ENCODE data around the gene CLDND2. TPM values are rescaled to one million over a fixed set of nuclear protein-coding genes. Genes with fewer than 3 reads are reported as not detected.

CLDND2 gene
- total RNA-seq, 1 experiment from 2014 or later: 0.95 TPM

DNA sequence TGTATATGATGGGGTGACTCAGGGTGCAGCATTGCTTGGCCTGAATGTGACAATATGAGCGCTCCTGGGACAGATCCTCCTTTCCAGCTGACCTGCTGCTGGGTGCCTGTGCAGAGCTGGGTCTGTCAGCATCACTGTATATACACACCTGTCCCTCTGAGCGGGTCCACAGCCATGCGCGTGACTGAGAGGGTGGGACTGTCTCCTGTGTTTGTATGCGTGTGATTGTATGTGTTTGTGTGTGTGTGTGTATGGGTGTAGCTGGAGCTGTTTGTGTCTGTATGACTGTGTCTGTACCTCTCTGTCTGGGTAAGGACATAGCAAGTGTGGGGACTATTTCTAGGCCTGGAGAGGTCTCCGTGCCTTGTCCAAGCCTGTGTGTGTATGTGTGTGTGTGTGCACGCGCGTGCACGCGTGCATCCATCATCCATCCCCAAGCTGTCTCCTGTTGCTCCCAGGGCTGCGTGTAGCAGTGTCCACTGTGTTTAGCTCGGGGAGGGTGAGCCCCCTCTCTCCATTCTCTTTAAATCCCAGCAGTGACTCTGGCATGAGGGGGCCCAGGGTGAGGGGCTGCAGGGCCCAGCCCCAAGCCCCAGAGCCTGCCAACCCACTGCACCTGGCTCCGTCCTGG lies 49.0 kb downstream of the CLDND2 start:
- ChIA-PET CTCF (no interaction called here), POLR2A (no interaction called here)
- Histone ChIP-seq H3K27ac (ENCODE audit: low read length) (no peak overlapping the region), H3K36me3 (ENCODE audit: control insufficient read depth, insufficient read depth, low read length) (no peaks in the 10 kb centered on the region), H3K27me3 (ENCODE audit: control insufficient read depth, insufficient read depth, low read length) (no peaks in the 10 kb centered on the region), H3K4me3 (ENCODE audit: low read depth in 2 of 2, low read length in 2 of 2) (no peak overlapping the region), H3K9me3 (ENCODE audit: control insufficient read depth, insufficient read depth, low read depth, low read length) (no peaks in the 10 kb centered on the region), H3K4me1 (ENCODE audit: control insufficient read depth, insufficient read depth, low read length) (no peaks in the 10 kb centered on the region)
- ATAC-seq: no peak
- BruUV-seq (replicated peaks): no TSS peak
- DNase-seq (ENCODE audit: low read depth, low spot score): no peak
- intact Hi-C loops (cut with micrococcal nuclease; ENCODE audit: unreplicated experiment) (no loop called here), in situ Hi-C loops (cut with HindIII; ENCODE audit: low pct_unique_long_range_greater_than_20kb, low sequenced_read_pairs) (no loop called here)
- TF ChIP-seq, protein P1, sequence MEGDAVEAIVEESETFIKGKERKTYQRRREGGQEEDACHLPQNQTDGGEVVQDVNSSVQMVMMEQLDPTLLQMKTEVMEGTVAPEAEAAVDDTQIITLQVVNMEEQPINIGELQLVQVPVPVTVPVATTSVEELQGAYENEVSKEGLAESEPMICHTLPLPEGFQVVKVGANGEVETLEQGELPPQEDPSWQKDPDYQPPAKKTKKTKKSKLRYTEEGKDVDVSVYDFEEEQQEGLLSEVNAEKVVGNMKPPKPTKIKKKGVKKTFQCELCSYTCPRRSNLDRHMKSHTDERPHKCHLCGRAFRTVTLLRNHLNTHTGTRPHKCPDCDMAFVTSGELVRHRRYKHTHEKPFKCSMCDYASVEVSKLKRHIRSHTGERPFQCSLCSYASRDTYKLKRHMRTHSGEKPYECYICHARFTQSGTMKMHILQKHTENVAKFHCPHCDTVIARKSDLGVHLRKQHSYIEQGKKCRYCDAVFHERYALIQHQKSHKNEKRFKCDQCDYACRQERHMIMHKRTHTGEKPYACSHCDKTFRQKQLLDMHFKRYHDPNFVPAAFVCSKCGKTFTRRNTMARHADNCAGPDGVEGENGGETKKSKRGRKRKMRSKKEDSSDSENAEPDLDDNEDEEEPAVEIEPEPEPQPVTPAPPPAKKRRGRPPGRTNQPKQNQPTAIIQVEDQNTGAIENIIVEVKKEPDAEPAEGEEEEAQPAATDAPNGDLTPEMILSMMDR (IDR thresholded peaks at IDR 0.05): no peak
- TF ChIP-seq TCF7L2 (IDR thresholded peaks at IDR 0.05; ENCODE audit: low read depth, low read length) (no peak), SIN3A (IDR thresholded peaks at IDR 0.05; ENCODE audit: borderline replicate concordance, insufficient read depth, low read depth, low read length) (no peak)

- no peak overlapping the region for H3K27ac ChIP-seq (ENCODE audit: low read length)
- in situ Hi-C loops (cut with HindIII; ENCODE audit: low pct_unique_long_range_greater_than_20kb, low sequenced_read_pairs): no loop called here
- no peaks in the 10 kb centered on the region for H3K4me1 ChIP-seq (ENCODE audit: control insufficient read depth, insufficient read depth, low read length)
- no peak for DNase-seq (ENCODE audit: low read depth, low spot score)
- ChIA-PET CTCF (no interaction called here), POLR2A (no interaction called here)
- TF ChIP-seq POLR2AphosphoS5 (IDR thresholded peaks at IDR 0.05; ENCODE audit: low read depth, low read length) (no peak), TCF7L2 (IDR thresholded peaks at IDR 0.05; ENCODE audit: low read depth, low read length) (no peak), SIN3A (IDR thresholded peaks at IDR 0.05; ENCODE audit: borderline replicate concordance, insufficient read depth, low read depth, low read length) (no peak)
- TF ChIP-seq, protein P1 (IDR thresholded peaks at IDR 0.05): no peak
- TF ChIP-seq, protein P2, sequence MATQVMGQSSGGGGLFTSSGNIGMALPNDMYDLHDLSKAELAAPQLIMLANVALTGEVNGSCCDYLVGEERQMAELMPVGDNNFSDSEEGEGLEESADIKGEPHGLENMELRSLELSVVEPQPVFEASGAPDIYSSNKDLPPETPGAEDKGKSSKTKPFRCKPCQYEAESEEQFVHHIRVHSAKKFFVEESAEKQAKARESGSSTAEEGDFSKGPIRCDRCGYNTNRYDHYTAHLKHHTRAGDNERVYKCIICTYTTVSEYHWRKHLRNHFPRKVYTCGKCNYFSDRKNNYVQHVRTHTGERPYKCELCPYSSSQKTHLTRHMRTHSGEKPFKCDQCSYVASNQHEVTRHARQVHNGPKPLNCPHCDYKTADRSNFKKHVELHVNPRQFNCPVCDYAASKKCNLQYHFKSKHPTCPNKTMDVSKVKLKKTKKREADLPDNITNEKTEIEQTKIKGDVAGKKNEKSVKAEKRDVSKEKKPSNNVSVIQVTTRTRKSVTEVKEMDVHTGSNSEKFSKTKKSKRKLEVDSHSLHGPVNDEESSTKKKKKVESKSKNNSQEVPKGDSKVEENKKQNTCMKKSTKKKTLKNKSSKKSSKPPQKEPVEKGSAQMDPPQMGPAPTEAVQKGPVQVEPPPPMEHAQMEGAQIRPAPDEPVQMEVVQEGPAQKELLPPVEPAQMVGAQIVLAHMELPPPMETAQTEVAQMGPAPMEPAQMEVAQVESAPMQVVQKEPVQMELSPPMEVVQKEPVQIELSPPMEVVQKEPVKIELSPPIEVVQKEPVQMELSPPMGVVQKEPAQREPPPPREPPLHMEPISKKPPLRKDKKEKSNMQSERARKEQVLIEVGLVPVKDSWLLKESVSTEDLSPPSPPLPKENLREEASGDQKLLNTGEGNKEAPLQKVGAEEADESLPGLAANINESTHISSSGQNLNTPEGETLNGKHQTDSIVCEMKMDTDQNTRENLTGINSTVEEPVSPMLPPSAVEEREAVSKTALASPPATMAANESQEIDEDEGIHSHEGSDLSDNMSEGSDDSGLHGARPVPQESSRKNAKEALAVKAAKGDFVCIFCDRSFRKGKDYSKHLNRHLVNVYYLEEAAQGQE (IDR thresholded peaks at IDR 0.05; ENCODE audit: insufficient read depth in 1 of 2, low read depth in 2 of 2, low read length in 1 of 2): peak; percentile 70 to 75
- no peaks in the 10 kb centered on the region for H3K27me3 ChIP-seq (ENCODE audit: control insufficient read depth, insufficient read depth, low read length)
- no peaks in the 10 kb centered on the region for H3K9me3 ChIP-seq (ENCODE audit: control insufficient read depth, insufficient read depth, low read depth, low read length)
- H3K36me3 ChIP-seq (ENCODE audit: control insufficient read depth, insufficient read depth, low read length): no peaks in the 10 kb centered on the region
- no peak overlapping the region for H3K4me3 ChIP-seq (ENCODE audit: low read depth in 2 of 2, low read length in 2 of 2)
- intact Hi-C loops (cut with micrococcal nuclease; ENCODE audit: unreplicated experiment): no loop called here
- no TSS peak for BruUV-seq (replicated peaks)
- ATAC-seq: no peak
Observed at GRCh38 chr19:51318687-51319648, 49.8 kb downstream of the CLDND2 start.
